C4-2B (cell line): ENCODE results near the gene COQ5.

Experiments
- H3K27ac ChIP-seq: fragments of 450-650 bp; 2 replicates; pipeline ENCODE4 v1.5.1; 2017
- CTCF ChIP-seq: fragments of 450-650 bp; conservative IDR thresholded peaks from 2 replicates; pipeline ENCODE4 v1.5.1; 2017; ENCODE audit warnings: mild to moderate bottlenecking
- ZFX ChIP-seq: fragments of 450-650 bp; IDR thresholded peaks from 2 replicates; pipeline ENCODE4 v1.6.1; 2017

Gene COQ5

GRCh38 chr12:120468821-120469449 is 60.0 kb downstream of the COQ5 start:
- no peak for TF ChIP-seq CTCF
- 0 out of 2 replicates have a peak, but pooled peaks have one; percentile 5 for TF ChIP-seq ZFX

DNA sequence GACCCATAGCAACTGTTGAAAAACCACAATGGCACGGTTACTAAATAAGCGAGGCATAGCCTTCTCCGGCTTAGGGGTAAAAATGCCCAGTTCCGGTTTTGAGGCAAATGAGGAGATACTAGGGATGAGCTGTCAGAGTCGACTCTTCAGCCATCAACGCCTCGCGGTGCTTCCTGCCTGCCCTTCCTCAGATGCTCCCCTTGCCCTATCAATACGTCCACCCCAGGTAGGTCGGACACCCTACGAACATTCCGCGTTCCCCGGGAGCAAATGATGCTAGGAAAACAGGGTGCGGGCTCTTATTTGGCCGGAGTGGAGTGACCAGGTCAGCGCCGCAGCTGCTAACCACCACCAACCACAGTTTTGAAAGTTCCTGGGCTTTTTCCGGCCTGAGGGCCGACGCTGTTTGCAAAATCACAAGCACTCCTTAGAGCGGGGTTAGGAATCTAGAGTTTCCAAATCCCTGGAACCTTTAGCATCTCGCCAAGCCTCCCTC is 60.6 kb downstream of the COQ5 start:
- H3K27ac ChIP-seq: peak overlapping the region; percentile 96
- TF ChIP-seq CTCF: no peak
- no peak for TF ChIP-seq ZFX

More at GRCh38 chr12:120468821-120469449, 60.0 kb downstream of the COQ5 start:
- peak overlapping the region; percentile 96 for H3K27ac ChIP-seq

- no peak overlapping the region for H3K27ac ChIP-seq
- TF ChIP-seq ZFX (no peak), CTCF (no peak)
Measured at GRCh38 chr12:120467439-120467838, 61.5 kb downstream of the COQ5 start.

GRCh38 chr12:120466560-120467315 is 62.2 kb downstream of the COQ5 start:
- H3K27ac ChIP-seq: no peak overlapping the region

GRCh38 chr12:120465756-120466155 is 63.2 kb downstream of the COQ5 start:
- no peak for TF ChIP-seq ZFX
- H3K27ac ChIP-seq: no peak overlapping the region

More at GRCh38 chr12:120466560-120467315, 62.2 kb downstream of the COQ5 start:
- no peak for TF ChIP-seq ZFX
- peak; percentile 70 for TF ChIP-seq CTCF

- H3K27ac ChIP-seq: no peak overlapping the region
- TF ChIP-seq CTCF (no peak), ZFX (no peak)
Measured at GRCh38 chr12:120463712-120464111, 65.2 kb downstream of the COQ5 start.

DNA sequence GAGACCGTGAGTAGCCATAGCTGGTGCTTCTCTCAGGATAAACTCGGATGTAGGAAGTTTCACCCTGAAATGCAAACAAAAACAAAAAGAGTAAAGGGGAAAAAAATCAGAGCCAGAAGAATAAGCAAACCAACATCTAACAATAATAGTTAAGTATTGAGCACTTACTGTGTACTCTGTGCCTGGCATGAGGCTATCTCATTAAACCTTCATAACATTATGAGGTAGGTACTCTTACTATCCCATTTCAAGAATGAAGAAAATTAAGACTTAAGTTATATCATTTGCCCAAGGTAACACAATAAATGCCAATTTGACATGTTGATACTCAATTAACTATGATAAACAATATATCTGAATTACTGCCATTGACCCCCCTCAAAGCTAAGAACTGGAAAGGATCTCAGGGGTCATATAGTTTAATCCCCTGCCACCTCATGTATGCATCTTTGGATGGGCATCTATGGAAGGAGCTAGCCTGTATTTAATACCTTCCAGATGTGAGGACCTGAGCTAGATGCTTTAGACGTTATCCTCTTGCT is 66.8 kb downstream of the COQ5 start:
- TF ChIP-seq CTCF (no peak), ZFX (no peak)
- H3K27ac ChIP-seq: no peak overlapping the region
